ENCODE results near the gene WIPF2. TPM values are rescaled to one million over a fixed set of nuclear protein-coding genes. Genes with fewer than 3 reads are reported as not detected.
"Not testable (repeated sequence)": the region's sequence is repeated elsewhere in the genome, so short reads cannot be mapped to it uniquely, and the experiment has no call there.

The WIPF2 gene
- total RNA-seq, 2 experiments from 2014 or later: 15.7 to 17.4 TPM

DNA sequence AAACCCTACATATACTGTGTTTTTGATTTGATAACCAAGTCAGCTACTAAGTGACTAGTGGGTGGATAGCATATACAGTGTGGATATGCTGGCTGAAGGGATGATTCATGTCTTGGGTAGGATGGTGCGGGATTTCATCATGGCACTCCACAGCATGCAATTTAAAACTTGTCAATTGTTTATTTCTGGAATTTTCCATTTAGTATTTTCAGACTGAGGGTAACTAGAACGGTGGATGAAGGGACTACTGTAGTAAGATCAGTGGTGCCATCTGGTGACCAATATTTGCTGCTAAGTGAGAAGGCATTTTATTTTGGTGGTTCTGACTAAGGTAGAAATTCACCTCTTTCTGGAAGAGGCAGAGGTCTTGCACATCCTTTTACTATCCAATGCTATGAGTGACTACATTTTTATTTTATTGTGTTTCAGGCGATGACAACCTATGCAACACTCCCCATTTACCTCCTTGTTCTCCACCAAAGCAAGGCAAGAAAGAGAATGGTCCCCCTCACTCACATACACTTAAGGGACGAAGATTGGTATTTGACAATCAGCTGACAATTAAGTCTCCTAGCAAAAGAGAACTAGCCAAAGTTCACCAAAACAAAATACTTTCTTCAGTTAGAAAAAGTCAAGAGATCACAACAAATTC, 71.7 kb downstream of the WIPF2 start:
- peak overlapping the region; percentile 3 for H3K27ac Mint-ChIP-seq
- peaks cover 39% of the 10 kb centered on the region for H3K4me1 Mint-ChIP-seq
- H3K36me3 Mint-ChIP-seq: peaks cover 60% of the 10 kb centered on the region
- peaks cover 6% of the 10 kb centered on the region for H3K27me3 Mint-ChIP-seq
- no peak for DNase-seq
- H3K4me3 Mint-ChIP-seq: no peak overlapping the region
- no peaks in the 10 kb centered on the region for H3K9me3 Mint-ChIP-seq

DNA sequence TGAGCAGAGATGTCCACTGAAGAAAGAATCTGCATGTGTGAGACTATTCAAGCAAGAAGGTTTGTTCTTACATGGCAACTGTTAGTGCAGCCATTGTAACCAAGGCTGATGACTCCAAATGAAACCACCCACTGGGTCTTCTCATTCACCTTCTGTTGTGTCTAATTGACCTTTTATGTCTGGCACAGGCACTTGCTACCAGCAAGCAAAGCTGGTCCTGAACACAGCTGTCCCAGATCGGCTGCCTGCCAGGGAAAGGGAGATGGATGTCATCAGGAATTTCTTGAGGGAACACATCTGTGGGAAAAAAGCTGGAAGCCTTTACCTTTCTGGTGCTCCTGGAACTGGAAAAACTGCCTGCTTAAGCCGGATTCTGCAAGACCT, 72.2 kb downstream of the WIPF2 start:
- no peak for DNase-seq
- Mint-ChIP-seq H3K9me3 (no peaks in the 10 kb centered on the region), H3K27me3 (peaks cover 6% of the 10 kb centered on the region), H3K4me1 (peaks cover 40% of the 10 kb centered on the region), H3K4me3 (no peak overlapping the region), H3K36me3 (peaks cover 63% of the 10 kb centered on the region), H3K27ac (peak overlapping the region; percentile 3)

DNA sequence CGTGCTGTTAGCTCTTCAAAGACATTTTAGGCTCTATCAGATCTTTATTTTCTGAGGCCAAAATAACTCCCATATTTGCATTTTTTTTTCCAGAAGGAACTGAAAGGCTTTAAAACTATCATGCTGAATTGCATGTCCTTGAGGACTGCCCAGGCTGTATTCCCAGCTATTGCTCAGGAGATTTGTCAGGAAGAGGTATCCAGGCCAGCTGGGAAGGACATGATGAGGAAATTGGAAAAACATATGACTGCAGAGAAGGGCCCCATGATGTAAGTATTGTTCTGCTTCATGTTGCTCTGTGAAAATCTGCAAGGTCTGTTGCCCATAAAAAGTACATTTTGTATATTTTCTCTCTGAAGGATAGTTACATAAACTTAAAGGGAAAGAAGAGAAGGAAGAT, 74.3 kb downstream of the WIPF2 start:
- DNase-seq: no peak
- Mint-ChIP-seq H3K9me3 (no peaks in the 10 kb centered on the region), H3K4me3 (no peak overlapping the region), H3K27ac (no peak overlapping the region), H3K36me3 (peaks cover 70% of the 10 kb centered on the region), H3K27me3 (no peaks in the 10 kb centered on the region), H3K4me1 (peaks cover 27% of the 10 kb centered on the region)

DNA sequence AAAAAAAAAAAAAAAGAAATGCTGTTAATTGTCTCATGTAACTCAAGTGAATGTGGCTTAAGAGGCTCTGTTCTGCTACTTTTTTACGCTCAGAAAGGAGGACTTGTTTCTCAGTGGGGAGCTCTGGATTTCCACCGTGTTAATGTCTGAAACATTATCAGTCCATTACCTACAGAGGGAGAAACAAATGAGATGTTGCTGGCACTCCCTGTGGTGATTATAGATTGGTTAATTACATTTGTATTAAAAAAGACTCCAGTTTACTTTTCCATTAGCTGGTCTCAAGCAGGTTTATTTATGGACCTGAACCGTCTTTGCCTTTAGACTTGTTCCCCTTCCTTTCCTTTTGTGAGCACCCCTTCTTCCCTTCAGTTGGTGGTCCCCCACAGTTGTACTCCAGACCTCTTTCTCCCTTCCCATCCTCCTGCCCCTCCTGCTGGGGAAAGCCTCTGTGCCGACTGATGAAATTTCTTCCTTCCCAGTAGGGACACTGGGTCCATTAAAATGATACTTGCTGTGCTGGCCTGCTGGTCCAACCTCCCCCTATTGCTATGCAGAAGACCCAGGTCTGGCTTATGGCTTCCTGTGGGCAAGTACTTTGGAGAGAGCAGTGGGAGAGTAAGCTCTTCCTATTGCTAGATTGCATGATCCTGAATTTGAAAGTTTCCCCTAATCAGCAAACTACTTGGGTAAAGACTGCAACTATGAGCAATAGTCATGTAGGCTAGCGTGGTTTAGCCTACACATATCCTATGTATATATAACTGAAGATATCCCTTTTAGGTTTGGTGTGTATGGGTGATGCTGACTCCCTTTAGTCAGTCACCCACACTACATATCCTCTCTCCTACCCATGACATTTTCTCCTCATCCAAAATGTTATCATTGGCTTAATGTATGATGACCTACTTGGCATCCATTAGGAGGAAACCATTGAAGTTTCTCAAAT, 76.7 kb downstream of the WIPF2 start:
- Mint-ChIP-seq H3K36me3 (peaks cover 60% of the 10 kb centered on the region), H3K4me3 (no peak overlapping the region), H3K27ac (no peak overlapping the region), H3K27me3 (no peaks in the 10 kb centered on the region), H3K4me1 (peaks cover 11% of the 10 kb centered on the region), H3K9me3 (no peaks in the 10 kb centered on the region)
- no peak for DNase-seq

DNA sequence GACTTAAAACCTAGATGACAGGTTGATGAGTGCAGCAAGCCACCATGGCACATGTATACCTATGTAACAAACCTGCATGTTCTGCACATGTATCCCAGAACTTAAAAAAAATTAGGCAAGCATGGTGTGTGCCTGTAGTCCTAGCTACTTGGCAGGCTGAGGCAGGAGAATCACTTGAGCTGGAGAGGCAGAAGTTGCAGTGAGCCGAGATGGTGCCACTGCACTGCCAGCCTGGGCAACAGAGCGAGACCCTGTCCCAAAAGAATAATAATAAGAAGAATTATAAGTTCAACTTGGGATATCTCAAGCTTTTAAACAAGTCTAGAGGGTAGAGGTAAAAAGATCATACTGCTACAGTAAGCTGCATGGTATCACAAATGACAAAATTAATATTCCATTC, 78.4 kb downstream of the WIPF2 start:
- no peak overlapping the region for H3K27ac Mint-ChIP-seq
- peaks cover 55% of the 10 kb centered on the region for H3K36me3 Mint-ChIP-seq
- DNase-seq: no peak
- no peaks in the 10 kb centered on the region for H3K9me3 Mint-ChIP-seq
- no peaks in the 10 kb centered on the region for H3K27me3 Mint-ChIP-seq
- no peak overlapping the region for H3K4me3 Mint-ChIP-seq
- peaks cover 5% of the 10 kb centered on the region for H3K4me1 Mint-ChIP-seq

DNA sequence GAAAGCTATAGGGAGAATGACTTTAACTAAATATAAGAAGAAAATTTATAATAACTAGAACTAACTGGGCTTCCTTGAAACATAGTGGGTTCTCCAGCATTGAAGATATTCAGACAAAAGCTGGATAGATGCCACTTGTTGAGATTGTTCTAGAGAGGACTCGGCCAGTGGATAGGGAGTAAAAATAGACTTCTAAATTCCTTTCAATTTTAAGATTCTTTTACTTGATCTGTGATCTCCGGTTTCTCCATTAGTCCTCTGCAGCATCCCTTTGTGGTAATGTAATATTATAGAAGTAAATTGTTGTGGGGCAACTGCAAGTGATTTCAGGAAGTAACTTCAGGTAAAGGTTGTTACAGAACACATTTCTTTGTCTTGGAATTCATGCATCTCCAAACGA, 79.6 kb downstream of the WIPF2 start:
- Mint-ChIP-seq H3K4me3 (no peak overlapping the region), H3K4me1 (peaks cover 14% of the 10 kb centered on the region), H3K9me3 (no peaks in the 10 kb centered on the region), H3K36me3 (peaks cover 58% of the 10 kb centered on the region), H3K27ac (no peak overlapping the region), H3K27me3 (no peaks in the 10 kb centered on the region)
- DNase-seq: no peak

DNA sequence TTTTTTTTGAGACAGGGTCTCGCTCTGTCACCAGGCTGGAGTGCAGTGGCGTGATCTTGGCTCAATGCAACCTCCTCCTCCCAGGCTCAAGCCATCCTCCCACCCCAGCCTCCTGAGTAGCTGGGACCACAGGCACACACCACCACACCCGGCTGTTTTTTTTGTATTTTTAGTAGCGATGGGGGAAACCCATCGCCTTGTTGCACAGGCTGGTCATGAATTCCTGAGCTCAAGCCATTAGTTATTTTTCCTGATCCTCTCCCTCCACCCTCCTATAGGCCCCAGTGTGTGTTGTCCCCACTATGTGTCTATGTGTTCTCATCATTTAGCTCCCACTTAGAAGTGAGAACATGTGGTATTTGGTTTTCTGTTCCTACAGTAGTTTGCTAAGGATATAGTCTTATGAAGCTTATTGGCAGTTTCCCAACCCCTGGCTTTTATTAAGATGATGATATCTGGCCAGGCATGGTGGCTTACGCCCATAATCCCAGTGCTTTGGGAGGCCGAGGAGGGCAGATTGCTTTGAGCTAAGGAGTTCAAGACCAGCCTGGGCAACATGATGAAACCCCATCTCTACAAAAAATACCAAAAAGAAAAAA, 80.2 kb downstream of the WIPF2 start:
- H3K9me3 Mint-ChIP-seq, H3K27me3 Mint-ChIP-seq, H3K27ac Mint-ChIP-seq, H3K4me3 Mint-ChIP-seq, DNase-seq: not testable (repeated sequence)
- Mint-ChIP-seq H3K4me1 (peaks cover 17% of the 10 kb centered on the region), H3K36me3 (peaks cover 59% of the 10 kb centered on the region)

DNA sequence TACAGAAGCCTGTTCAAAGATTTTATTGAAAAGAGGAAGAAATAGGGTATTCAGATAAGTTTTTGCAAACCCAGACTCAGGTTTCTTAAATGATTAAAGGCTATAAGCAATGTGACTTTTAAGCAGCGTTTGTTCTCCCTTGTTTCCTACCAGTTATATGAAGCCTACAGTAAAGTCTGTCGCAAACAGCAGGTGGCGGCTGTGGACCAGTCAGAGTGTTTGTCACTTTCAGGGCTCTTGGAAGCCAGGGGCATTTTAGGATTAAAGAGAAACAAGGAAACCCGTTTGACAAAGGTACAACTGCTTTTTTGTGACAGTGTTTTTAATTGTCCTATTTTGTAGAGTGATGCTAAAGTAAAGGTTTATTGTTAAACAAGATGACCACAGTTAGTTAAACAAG, 82.2 kb downstream of the WIPF2 start:
- Mint-ChIP-seq H3K27ac (no peak overlapping the region), H3K27me3 (no peaks in the 10 kb centered on the region), H3K4me3 (no peak overlapping the region), H3K36me3 (peaks cover 53% of the 10 kb centered on the region), H3K9me3 (no peaks in the 10 kb centered on the region), H3K4me1 (peaks cover 25% of the 10 kb centered on the region)
- DNase-seq: no peak

DNA sequence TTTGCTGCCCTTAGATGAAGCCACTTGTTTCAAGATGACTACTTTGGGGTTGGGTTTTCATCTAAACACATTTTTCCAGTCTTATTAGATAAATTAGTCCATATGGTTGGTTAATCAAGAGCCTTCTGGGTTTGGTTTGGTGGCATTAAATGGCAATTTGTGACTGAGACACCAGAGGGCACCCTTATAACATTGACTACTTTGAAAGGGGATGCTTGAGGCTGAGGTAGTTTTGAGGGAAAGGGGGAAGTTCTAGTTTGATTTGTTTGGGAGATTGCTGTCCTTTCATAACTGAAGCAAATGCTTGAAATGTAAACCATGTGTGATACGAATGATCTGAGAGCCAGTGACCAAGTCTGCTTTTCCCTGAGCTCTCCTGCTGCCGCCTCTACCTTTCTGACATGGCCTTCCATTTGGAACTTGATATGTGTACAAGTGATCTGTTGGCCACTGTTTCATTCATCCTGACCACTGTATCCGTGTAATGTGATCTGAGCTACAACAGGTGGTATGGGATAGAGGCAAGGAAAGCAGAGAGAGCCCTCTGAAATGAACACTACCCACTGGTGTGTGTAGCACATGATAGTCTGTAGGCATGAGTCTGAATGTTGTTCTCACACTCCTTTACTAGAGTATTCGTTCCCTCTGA, 84.0 kb downstream of the WIPF2 start:
- no peaks in the 10 kb centered on the region for H3K27me3 Mint-ChIP-seq

DNA sequence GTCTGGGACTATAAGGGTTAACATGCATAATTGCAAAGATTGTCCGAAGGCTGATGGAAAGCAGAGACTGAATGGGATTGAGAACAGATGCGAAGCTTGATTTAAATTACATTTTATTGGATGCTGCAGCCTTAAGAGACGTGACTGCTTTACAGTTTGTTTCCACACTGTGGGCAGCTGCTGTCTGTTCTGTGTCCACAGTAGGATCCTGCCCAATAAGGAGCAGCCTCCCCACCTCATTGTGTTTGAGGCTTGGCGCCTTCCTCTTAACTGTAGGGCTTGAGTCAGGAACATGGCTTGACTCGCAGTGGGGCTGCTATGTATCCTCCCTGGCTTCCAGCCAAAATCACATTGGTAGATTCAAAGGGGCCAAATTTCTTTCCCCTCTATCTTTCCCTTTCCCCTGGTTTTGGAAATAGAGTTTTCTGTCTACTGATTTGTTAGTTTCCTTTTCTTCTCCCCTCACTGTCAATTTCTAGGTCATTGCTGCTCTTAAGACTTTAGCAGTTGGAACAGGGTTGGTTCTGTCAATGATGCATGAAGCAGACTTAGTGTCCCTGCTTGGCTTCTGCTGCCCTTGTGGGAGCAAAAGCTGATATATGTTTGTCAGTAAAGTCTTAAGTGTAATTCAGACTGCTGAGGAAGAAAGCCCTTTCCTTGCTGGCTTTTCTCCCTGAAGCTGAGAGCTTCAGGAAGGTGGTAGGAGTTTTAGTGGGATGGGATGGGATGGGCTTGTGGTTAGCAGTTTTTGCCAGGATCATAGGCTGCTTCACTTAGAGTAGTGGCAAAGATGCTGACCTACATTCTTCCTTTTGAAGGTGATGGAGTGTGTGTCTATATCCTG, 84.8 kb downstream of the WIPF2 start:
- peaks cover 25% of the 10 kb centered on the region for H3K4me1 Mint-ChIP-seq
- H3K27me3 Mint-ChIP-seq: no peaks in the 10 kb centered on the region
- peak overlapping the region; percentile 37 for H3K27ac Mint-ChIP-seq

More for the DNA sequence above, 84.0 kb downstream of the WIPF2 start:
- no peaks in the 10 kb centered on the region for H3K9me3 Mint-ChIP-seq
- peaks cover 42% of the 10 kb centered on the region for H3K36me3 Mint-ChIP-seq
- no peak overlapping the region for H3K4me3 Mint-ChIP-seq
- H3K27ac Mint-ChIP-seq: no peak overlapping the region
- H3K4me1 Mint-ChIP-seq: peaks cover 25% of the 10 kb centered on the region
- DNase-seq: no peak

DNA sequence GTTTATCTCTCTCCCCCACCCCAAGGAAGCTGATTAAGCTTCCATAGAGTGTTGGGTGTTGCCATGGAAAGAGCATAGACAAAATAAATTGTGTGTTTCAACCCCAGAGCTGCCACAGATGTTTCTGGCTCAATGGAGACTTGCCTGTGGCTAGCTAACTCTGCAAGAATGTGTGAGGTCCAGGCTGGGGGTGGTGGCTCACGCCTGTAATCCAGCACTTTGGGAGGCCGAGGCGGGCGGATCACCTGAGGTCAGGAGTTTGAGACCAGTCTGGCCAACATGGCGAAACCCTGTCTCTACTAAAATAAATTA, 85.4 kb downstream of the WIPF2 start:
- not testable (repeated sequence) for H3K27ac Mint-ChIP-seq, DNase-seq, H3K9me3 Mint-ChIP-seq, H3K4me3 Mint-ChIP-seq, H3K27me3 Mint-ChIP-seq
- Mint-ChIP-seq H3K4me1 (peaks cover 29% of the 10 kb centered on the region), H3K36me3 (peaks cover 33% of the 10 kb centered on the region)

More for the DNA sequence above, 84.8 kb downstream of the WIPF2 start:
- no peak overlapping the region for H3K4me3 Mint-ChIP-seq
- H3K9me3 Mint-ChIP-seq: no peaks in the 10 kb centered on the region
- no peak for DNase-seq
- H3K36me3 Mint-ChIP-seq: peaks cover 37% of the 10 kb centered on the region

DNA sequence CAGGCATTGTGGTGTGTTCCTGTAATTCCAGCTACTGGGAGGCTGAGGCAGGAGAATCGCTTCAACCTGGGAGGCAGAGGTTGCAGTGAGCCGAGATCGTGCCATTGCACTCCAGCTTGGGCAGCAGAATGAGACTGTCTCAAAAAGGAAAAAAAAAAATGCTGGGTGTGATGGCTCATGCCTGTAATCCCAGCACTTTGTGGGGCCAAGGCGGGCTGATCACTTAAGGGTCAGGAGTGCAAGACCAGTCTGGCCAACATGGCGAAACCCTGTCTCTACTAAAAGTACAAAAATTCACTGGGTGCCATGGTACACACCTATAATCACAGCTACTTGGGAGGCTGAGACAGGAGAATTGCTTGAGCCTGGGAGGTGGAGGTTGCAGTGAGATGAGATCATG, 85.8 kb downstream of the WIPF2 start:
- not testable (repeated sequence) for H3K4me3 Mint-ChIP-seq, DNase-seq, H3K9me3 Mint-ChIP-seq, H3K27me3 Mint-ChIP-seq, H3K27ac Mint-ChIP-seq
- Mint-ChIP-seq H3K36me3 (peaks cover 33% of the 10 kb centered on the region), H3K4me1 (peaks cover 33% of the 10 kb centered on the region)

DNA sequence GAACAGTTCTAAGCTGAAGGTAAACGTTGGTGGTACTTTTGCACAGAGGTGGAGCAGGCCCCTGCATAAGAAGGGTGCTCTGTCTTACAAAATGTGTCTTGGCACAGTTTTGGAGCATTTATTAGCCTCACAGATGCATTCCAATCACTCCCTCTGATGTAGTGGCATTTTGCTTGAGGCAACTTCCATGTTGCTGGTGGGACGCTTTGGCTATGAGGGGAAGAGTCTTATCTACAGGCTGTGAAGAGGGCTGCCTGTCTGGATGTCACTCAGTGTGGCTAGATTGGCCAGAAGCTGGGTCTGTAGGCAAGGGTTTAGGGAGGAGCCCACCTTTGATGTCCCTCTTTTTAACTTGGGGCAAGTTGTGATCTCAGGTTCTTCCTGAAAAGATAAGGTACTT, 87.3 kb downstream of the WIPF2 start:
- Mint-ChIP-seq H3K4me3 (no peak overlapping the region), H3K4me1 (peaks cover 48% of the 10 kb centered on the region), H3K27ac (peak overlapping the region; percentile 28), H3K9me3 (no peaks in the 10 kb centered on the region), H3K36me3 (peaks cover 28% of the 10 kb centered on the region), H3K27me3 (no peaks in the 10 kb centered on the region)
- DNase-seq: no peak

DNA sequence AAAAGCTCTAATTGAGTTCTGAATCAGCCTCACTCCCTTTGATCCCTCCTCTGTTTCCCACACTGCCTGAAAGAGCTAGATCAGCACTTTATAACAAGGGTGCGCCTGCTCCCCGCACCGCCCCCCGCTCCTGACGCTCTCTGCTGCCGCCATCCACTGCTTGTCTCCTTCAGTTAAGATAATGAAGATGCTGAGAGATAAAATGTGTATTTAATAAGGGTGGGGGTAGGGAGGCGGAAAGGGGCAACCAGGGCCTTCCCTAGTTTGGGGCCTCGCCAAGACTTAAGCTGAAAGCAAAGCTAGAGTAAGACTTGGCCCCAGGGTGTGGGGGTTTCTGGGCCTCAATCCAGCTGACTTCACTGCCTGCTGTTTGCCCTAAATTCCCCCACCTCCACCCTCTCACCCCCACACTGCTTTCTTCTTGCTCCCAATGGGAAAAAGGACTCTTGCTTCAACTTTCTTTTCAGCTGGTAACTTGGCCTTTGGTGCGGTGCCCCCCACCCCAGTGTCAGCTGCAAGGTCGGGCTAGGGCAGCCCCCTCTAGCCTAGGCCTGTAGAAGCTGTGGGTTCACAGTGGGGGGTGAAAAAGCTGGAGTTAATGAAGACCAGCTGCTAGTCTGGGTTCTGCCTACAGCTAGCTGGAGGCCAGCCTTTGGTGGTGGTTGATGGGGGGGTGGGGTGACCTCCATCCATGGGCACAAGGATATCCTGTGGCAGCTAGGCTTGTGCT, 88.1 kb downstream of the WIPF2 start:
- no peak for DNase-seq
- H3K27ac Mint-ChIP-seq: no peak overlapping the region
- H3K4me3 Mint-ChIP-seq: no peak overlapping the region
- peaks cover 54% of the 10 kb centered on the region for H3K4me1 Mint-ChIP-seq
- H3K9me3 Mint-ChIP-seq: no peaks in the 10 kb centered on the region
- H3K27me3 Mint-ChIP-seq: no peaks in the 10 kb centered on the region
- H3K36me3 Mint-ChIP-seq: peaks cover 25% of the 10 kb centered on the region
